HepG2 (cell line): ENCODE results near the gene CDC34. TPM values are rescaled to one million over a fixed set of nuclear protein-coding genes. Genes with fewer than 3 reads are reported as not detected.

Experiments
- CREM ChIP-seq, 2 experiments: sonication (generic) in 1 of 2; formaldehyde crosslinking in 1 of 2; IDR thresholded peaks; 2 replicates each; pipeline versions ENCODE4 v1.4.0 to v1.6.1; 2016 to 2020; ENCODE audit warnings: antibody characterized with exemption in 1 of 2, mild to moderate bottlenecking in 1 of 2, missing genetic modification reagents in 1 of 2
- DDIT3 ChIP-seq: sonication (generic); formaldehyde crosslinking; IDR thresholded peaks from 2 replicates; pipeline ENCODE4 v1.4.0; 2020; ENCODE audit warnings: mild to moderate bottlenecking, missing genetic modification reagents
- DNMT1 ChIP-seq: sonication (generic); formaldehyde crosslinking; IDR thresholded peaks from 2 replicates; pipeline ENCODE4 v1.5.1; 2020; ENCODE audit warnings: mild to moderate bottlenecking, missing genetic modification reagents
- DZIP1 ChIP-seq: sonication (generic); formaldehyde crosslinking; IDR thresholded peaks from 2 replicates; pipeline ENCODE4 v1.5.0; 2020; ENCODE audit warnings: mild to moderate bottlenecking, missing genetic modification reagents
- KLF15 ChIP-seq: sonication (generic); formaldehyde crosslinking; IDR thresholded peaks from 2 replicates; pipeline ENCODE4 v1.8.1; 2023; ENCODE audit warnings: borderline replicate concordance, mild to moderate bottlenecking, inconsistent platforms, missing genetic modification reagents, mixed read lengths
- KMT2A ChIP-seq: sonication (generic); formaldehyde crosslinking; IDR thresholded peaks from 2 replicates; pipeline ENCODE4 v1.4.0; 2020; ENCODE audit warnings: missing genetic modification reagents
- SCMH1 ChIP-seq: sonication (generic); formaldehyde crosslinking; IDR thresholded peaks from 2 replicates; pipeline ENCODE4 v1.9.0; 2021; ENCODE audit warnings: missing genetic modification reagents, mild to moderate bottlenecking, borderline replicate concordance
- SUZ12 ChIP-seq: fragments of 150-350 bp; IDR thresholded peaks from 2 replicates; pipeline ENCODE4 v1.6.1; 2014; ENCODE audit warnings: low read depth, low read length
- TEAD3 ChIP-seq: optimal IDR thresholded peaks from 2 replicates; pipeline ENCODE3; 2016; ENCODE audit warnings: borderline replicate concordance
- TERF1 ChIP-seq: sonication (generic); formaldehyde crosslinking; IDR thresholded peaks from 2 replicates; pipeline ENCODE4 v1.8.0; 2022; ENCODE audit warnings: mild to moderate bottlenecking, missing genetic modification reagents, moderate library complexity
- ZBTB40 ChIP-seq, 2 experiments: fragments of 450-650 bp in 1 of 2; sonication (generic) in 1 of 2; formaldehyde crosslinking in 1 of 2; IDR thresholded peaks; 2 replicates each; pipeline versions ENCODE4 v1.6.1 to v1.8.0; 2016 to 2022; ENCODE audit warnings: antibody characterized with exemption in 1 of 2, mild to moderate bottlenecking in 1 of 2, missing genetic modification reagents in 1 of 2
- ZBTB46 ChIP-seq: sonication (generic); formaldehyde crosslinking; IDR thresholded peaks from 2 replicates; pipeline ENCODE4 v1.4.0; 2020; ENCODE audit warnings: mild to moderate bottlenecking, missing genetic modification reagents, borderline replicate concordance
- polyA plus RNA-seq, 8 experiments: library from polyadenylated mRNA; depleted of rRNA in 3 of 8; stranded (reverse) in 7 of 8; unstranded in 1 of 8; fragments of >200 nt; fragmentation: Illumina TruSeq in 4 of 8; extraction: Trizol in 4 of 8; gene quantifications; 2 replicates each; pipeline versions ENCODE4 v1.2.1 to v1.2.3, GENCODE V29; 2011 to 2016; ENCODE audit warnings: low read depth in 4 of 8, missing spikeins in 1 of 8, mixed read lengths in 1 of 8; ENCODE audit not compliant: insufficient read depth in 1 of 8
- total RNA-seq, 5 experiments: library from RNA; depleted of rRNA; stranded (reverse); fragments of >200 nt; fragmentation: Illumina TruSeq; extraction: Trizol; gene quantifications; 2 replicates each; pipeline ENCODE4 v1.2.3, GENCODE V29; 2016; ENCODE audit warnings: low read depth in 1 of 5

CDC34 gene
- total and polyA plus RNA-seq, 2 of the 13 experiments (the other 11 are each of a cell fraction or from before 2014, with no cell fraction given): 138 to 150 TPM

GRCh38 chr19:485583-486236, 45.9 kb upstream of the CDC34 start (continued):
- TF ChIP-seq ZBTB40 (IDR thresholded peaks at IDR 0.05): no peak
- TF ChIP-seq ZBTB40 (CRISPR knock-in tag; IDR thresholded peaks at IDR 0.05): no peak
- no peak for TF ChIP-seq ZBTB46 (CRISPR knock-in tag)
- no peak for TF ChIP-seq DZIP1 (CRISPR knock-in tag)
- no peak for TF ChIP-seq CREM (IDR thresholded peaks at IDR 0.05)
- TF ChIP-seq CREM (CRISPR knock-in tag; IDR thresholded peaks at IDR 0.05): no peak
- no peak for TF ChIP-seq DDIT3 (CRISPR knock-in tag)
- TF ChIP-seq KLF15 (CRISPR knock-in tag): 0 out of 2 replicates have a peak, but pooled peaks have one; percentile 38
- TF ChIP-seq TERF1 (CRISPR knock-in tag): no peak
- TF ChIP-seq TEAD3 (CRISPR knock-in tag): peak; percentile 25
- TF ChIP-seq SUZ12: no peak
- TF ChIP-seq KMT2A (CRISPR knock-in tag): no peak
- no peak for TF ChIP-seq DNMT1 (CRISPR knock-in tag)
- TF ChIP-seq SCMH1: no peak
